ENCODE measurements around the gene RTN4IP1.

DNA sequence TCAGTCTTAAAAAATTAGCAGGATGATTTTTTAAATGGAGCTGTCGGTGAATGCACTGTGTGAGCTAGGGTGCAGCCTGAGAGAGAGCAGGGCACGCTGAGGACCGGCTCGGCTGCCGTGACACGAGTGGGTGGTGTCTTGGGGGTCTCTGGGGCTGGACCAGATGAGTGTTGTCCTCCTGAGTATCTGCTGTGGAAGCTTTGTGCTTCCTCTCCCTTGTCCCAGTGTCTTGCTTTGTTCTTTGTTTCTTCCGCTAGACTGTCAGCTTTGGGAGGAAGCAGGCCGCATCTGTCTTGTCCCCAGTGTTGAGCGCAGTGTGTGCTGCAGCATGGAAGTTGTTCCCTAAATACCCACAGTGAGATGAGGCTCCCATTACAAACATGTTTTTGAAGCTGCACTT lies 89.4 kb downstream of the RTN4IP1 start:
- TF ChIP-seq MCM3 (IDR thresholded peaks at IDR 0.05) (no peak), KDM1A (IDR thresholded peaks at IDR 0.05) (no peak), NFIX (CRISPR knock-in tag; IDR thresholded peaks at IDR 0.05; ENCODE audit: low read depth) (no peak), SMARCC2 (IDR thresholded peaks at IDR 0.05; ENCODE audit: low read depth) (no peak), EZH2 (IDR thresholded peaks at IDR 0.05; ENCODE audit: borderline replicate concordance, low read depth, low read length) (no peak), GABPB1 (CRISPR knock-in tag; IDR thresholded peaks at IDR 0.05) (no peak), ARID2 (IDR thresholded peaks at IDR 0.05) (no peak)

Data from K562 (cell line).